CD4-positive, alpha-beta T cell treated with Interleukin-17A for 1 hour (primary cell): ENCODE measurements around the gene NT5C1B.

Source experiments
- DNase-seq: peaks from one replicate; pipeline ENCODE4 v3.0.0-alpha.2; 2020

NT5C1B gene

DNA sequence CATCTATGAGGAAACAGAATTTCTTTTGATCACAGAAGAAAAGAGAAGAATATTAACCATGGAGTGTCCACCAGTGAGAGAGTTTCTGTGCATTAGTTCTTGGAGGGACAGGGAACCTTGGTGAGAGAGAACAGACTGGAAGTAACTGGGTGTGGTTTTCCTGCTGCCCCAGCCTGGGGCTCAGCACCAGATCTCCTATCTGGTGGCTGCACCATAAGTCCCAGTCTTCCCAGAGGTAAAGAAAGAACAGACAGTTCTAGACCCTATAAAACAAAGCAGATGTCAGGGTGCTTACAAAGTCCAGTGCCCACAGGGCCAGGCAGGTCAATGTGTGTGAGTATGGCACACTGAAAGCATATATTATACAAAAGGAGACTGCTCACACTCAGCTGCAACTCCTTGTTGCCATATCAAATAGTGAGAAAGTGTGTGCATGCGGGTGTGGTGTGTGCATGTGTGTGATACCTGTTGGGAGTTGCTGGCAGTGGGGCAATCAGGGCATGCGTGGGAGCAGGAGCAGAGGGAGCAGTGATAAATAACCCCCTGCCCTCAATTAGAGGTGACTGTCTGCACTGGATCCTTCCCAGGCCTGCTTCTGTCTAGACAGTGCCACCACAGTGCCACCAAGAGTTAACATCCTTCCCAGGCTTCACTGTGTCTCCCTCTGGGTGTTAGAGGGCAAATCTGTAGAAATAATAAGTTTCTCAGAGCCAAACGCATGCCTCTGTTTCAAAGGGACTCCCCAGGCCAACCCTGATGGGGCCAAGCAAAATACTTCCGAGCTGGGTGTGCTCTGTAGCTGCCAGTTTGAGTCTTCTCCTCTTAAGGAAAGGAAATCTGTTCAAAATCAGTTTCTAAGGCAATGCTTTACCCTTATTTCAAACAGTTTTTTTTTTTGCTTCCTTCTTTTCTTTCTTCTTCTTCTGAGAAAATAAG is 74.6 kb downstream of the NT5C1B start:
- no peak for DNase-seq
